ENCODE results near the gene SYNJ2.

GRCh38 chr6:157944983-157945931 is 36.4 kb upstream of the SYNJ2 start:
- TF ChIP-seq POLR2AphosphoS5 (IDR thresholded peaks at IDR 0.05; ENCODE audit: low read depth) (no peak), CTCF (conservative IDR thresholded peaks at IDR 0.05; ENCODE audit: low read depth in 2 of 2) (no peak), CREB1 (CRISPR knock-in tag; IDR thresholded peaks at IDR 0.05; ENCODE audit: low read depth) (no peak), EZH2 (IDR thresholded peaks at IDR 0.05; ENCODE audit: low read depth, unreplicated experiment) (no peak), ZNF331 (CRISPR knock-in tag; IDR thresholded peaks at IDR 0.05; ENCODE audit: low read depth) (no peak), EZH2phosphoT487 (IDR thresholded peaks at IDR 0.05; ENCODE audit: unreplicated experiment) (no peak), JUNB (IDR thresholded peaks at IDR 0.05; ENCODE audit: unreplicated experiment) (no peak), REST (IDR thresholded peaks at IDR 0.05; ENCODE audit: unreplicated experiment) (no peak)

All from GM23338 (cell line).